GM23338 (cell line): Measurements from ENCODE around the gene DIDO1. TPM values are rescaled to one million over a fixed set of nuclear protein-coding genes. Genes with fewer than 3 reads are reported as not detected.
A peak's percentile ranks its signal among the peaks of the same experiment; 100 is the strongest.

Experiments
- ATAC-seq: fragments of 200-7000 bp; cut with Tn5 transposase; 3 replicates; pipeline ENCODE4 v1.9.1; 2020
- DNase-seq: peaks from one replicate; pipeline ENCODE4 v3.0.0-alpha.2; 2015; ENCODE audit warnings: low spot score
- H2AFZ ChIP-seq: fragments of 200-600 bp; sonication (generic); 2 replicates; pipeline ENCODE4 v1.8.0; 2016; ENCODE audit warnings: antibody characterized with exemption, mild to moderate bottlenecking, moderate library complexity
- H3F3A ChIP-seq: fragments of 200-600 bp; sonication (generic); replicated peaks from 2 replicates; pipeline ENCODE4 v1.8.0; 2017; ENCODE audit warnings: antibody characterized with exemption, mixed run types, low read depth
- H3K27ac ChIP-seq: fragments of 200-600 bp; sonication (generic); 2 replicates; pipeline ENCODE4 v1.6.1; 2016; ENCODE audit warnings: low read depth
- H3K27me3 ChIP-seq: fragments of 200-600 bp; sonication (generic); 2 replicates; pipeline ENCODE4 v1.8.0; 2016; ENCODE audit warnings: mild to moderate bottlenecking, mixed run types, moderate library complexity; ENCODE audit not compliant: insufficient read depth
- H3K36me3 ChIP-seq: fragments of 200-600 bp; sonication (generic); 2 replicates; pipeline ENCODE4 v1.8.0; 2016; ENCODE audit warnings: mild to moderate bottlenecking; ENCODE audit not compliant: insufficient read depth
- H3K4me1 ChIP-seq: fragments of 200-600 bp; sonication (generic); 2 replicates; pipeline ENCODE4 v1.8.0; 2016; ENCODE audit warnings: mild to moderate bottlenecking, moderate library complexity; ENCODE audit not compliant: insufficient read depth
- H3K4me2 ChIP-seq: fragments of 200-600 bp; sonication (generic); 2 replicates; pipeline ENCODE4 v1.7.1; 2017; ENCODE audit warnings: mixed run types
- H3K4me3 ChIP-seq: fragments of 200-600 bp; sonication (generic); 2 replicates; pipeline ENCODE4 v1.6.1; 2016; ENCODE audit warnings: mixed run types
- H3K79me2 ChIP-seq: fragments of 200-600 bp; sonication (generic); replicated peaks from 2 replicates; pipeline ENCODE4 v1.8.0; 2017; ENCODE audit warnings: mild to moderate bottlenecking; ENCODE audit not compliant: insufficient read depth
- H3K9me2 ChIP-seq: fragments of 200-600 bp; sonication (generic); 2 replicates; pipeline ENCODE4 v1.8.0; 2017; ENCODE audit not compliant: insufficient read depth
- H4K20me1 ChIP-seq: fragments of 200-600 bp; sonication (generic); replicated peaks from 2 replicates; pipeline ENCODE4 v1.8.0; 2017; ENCODE audit warnings: mild to moderate bottlenecking; ENCODE audit not compliant: insufficient read depth
- H3K27ac Mint-ChIP-seq: 2 replicates; pipeline ENCODE4 v1.8.0; 2020; ENCODE audit warnings: inconsistent platforms, mild to moderate bottlenecking, moderate library complexity, mixed read lengths
- H3K27me3 Mint-ChIP-seq: 3 replicates; pipeline ENCODE4 v1.8.0; 2022; ENCODE audit warnings: low read depth, mild to moderate bottlenecking, moderate library complexity, mixed read lengths, inconsistent platforms; ENCODE audit not compliant: insufficient read depth, poor library complexity
- H3K36me3 Mint-ChIP-seq: 3 replicates; pipeline ENCODE4 v1.8.0; 2021; ENCODE audit warnings: low read depth, mild to moderate bottlenecking, inconsistent platforms, moderate library complexity, mixed read lengths
- H3K4me1 Mint-ChIP-seq: 3 replicates; pipeline ENCODE4 v1.8.0; 2020; ENCODE audit warnings: mild to moderate bottlenecking, inconsistent platforms, mixed read lengths
- H3K4me3 Mint-ChIP-seq: 3 replicates; pipeline ENCODE4 v1.8.0; 2021; ENCODE audit warnings: moderate library complexity, mild to moderate bottlenecking, inconsistent platforms, mixed read lengths
- H3K9me3 Mint-ChIP-seq: 3 replicates; pipeline ENCODE4 v1.8.0; 2020; ENCODE audit warnings: moderate library complexity, mild to moderate bottlenecking, inconsistent platforms, mixed read lengths
- ETS1 ChIP-seq: IDR thresholded peaks from 2 replicates; pipeline ENCODE4 v1.6.1; 2016; ENCODE audit warnings: antibody characterized with exemption
- EZH2 ChIP-seq: fragments of 200-600 bp; sonication (generic); IDR thresholded peaks from one replicate; pipeline ENCODE4 v1.8.0; 2017; ENCODE audit warnings: antibody characterized with exemption, mild to moderate bottlenecking, low read depth; ENCODE audit not compliant: unreplicated experiment
- EZH2phosphoT487 ChIP-seq: fragments of 200-600 bp; sonication (generic); IDR thresholded peaks from one replicate; pipeline ENCODE4 v1.8.1; 2018; ENCODE audit warnings: antibody characterized with exemption; ENCODE audit not compliant: unreplicated experiment
- POLR2AphosphoS5 ChIP-seq: IDR thresholded peaks from 2 replicates; pipeline ENCODE4 v1.6.1; 2016; ENCODE audit warnings: antibody characterized with exemption, low read depth
- STAT1 ChIP-seq: IDR thresholded peaks from one replicate; pipeline ENCODE4 v1.6.1; 2016; ENCODE audit warnings: antibody characterized with exemption; ENCODE audit not compliant: unreplicated experiment
- ZNF331 ChIP-seq: fragments of 250-450 bp; sonication (Bioruptor Pico); IDR thresholded peaks from 2 replicates; pipeline ENCODE4 v1.5.0; 2020; ENCODE audit warnings: low read depth, mild to moderate bottlenecking, moderate library complexity
- ZNF462 ChIP-seq: fragments of 250-450 bp; sonication (Bioruptor Pico); IDR thresholded peaks from 2 replicates; pipeline ENCODE4 v1.5.0; 2020; ENCODE audit warnings: mild to moderate bottlenecking, moderate library complexity
- polyA plus RNA-seq: library from polyadenylated mRNA; unstranded; fragments of >200 nt; fragmentation: Nextera tagmentation; extraction: Ambion mirVana; gene quantifications from 2 replicates; pipeline ENCODE4 v1.2.1, GENCODE V29; 2016
- total RNA-seq: library from RNA; depleted of rRNA; stranded (reverse); fragments of >200 nt; shearing (Covaris generic); gene quantifications from 2 replicates; pipeline ENCODE4 v1.2.3, GENCODE V29; 2014
- TF ChIP-seq, protein P1 (sequence below), 2 experiments: fragments of 200-600 bp in 1 of 2; sonication (generic) in 1 of 2; conservative IDR thresholded peaks; 2 replicates each; pipeline versions ENCODE4 v1.5.1 to v1.6.1; 2016 to 2017; ENCODE audit warnings: antibody characterized with exemption in 2 of 2, low read depth in 2 of 2, mild to moderate bottlenecking in 2 of 2, moderate library complexity in 1 of 2

DIDO1 gene
- total and polyA plus RNA-seq, 2 experiments from 2014 or later = 72.4 to 162 TPM

DNA sequence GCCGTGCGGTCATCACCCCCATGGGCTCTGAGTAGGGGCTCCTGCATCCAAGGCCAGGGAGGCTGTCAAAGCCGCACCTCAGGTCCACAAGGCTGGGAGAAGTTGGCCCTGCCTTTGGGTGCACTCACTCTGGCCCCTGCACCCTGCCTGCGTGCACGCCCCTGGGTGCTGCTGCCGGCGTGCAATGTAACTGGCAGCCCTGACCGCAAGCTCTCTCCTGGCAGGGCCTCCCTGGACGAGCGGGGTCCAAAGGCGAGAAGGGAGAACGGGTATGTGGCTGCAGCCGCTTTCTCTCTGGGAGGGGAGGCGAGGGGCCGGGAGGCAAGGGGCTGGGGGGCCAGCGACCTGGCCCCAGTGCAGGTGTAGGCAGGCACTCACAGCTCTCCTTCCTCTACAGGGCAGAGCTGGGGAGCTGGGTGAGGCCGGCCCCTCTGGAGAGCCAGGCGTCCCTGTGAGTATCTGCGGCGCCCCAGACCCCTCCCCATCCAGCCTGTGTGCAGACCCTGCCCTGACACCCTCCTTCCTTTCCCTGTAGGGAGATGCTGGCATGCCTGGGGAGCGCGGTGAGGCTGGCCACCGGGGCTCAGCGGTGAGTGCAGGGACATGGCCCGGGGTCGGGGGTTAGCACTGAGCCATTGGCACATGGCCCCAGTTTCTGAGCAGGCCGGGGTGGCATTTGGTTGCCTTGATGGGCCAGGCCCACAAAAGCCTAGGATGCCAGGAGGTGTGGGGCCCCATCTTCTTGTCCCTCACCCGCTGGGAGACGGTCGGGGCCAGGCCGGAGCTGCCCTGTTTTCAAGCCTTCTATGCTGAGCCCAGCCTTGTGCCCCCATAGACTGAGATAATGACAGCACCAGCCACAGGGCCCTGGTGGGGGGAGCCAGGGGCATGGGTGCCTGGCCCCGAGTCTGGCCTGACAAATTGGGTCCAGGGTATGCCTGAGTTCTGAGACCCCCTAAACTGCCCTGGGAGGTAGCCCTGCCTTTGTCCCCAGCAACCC is 96.8 kb downstream of the DIDO1 start:
- no peak for ATAC-seq
- Mint-ChIP-seq H3K4me1 (peaks cover 16% of the 10 kb centered on the region), H3K9me3 (no peaks in the 10 kb centered on the region), H3K27me3 (peaks cover 9% of the 10 kb centered on the region), H3K36me3 (peaks cover 7% of the 10 kb centered on the region; the same call in 2 of the 3 replicates), H3K27ac (no peak overlapping the region; the same call in 1 of the 2 replicates), H3K4me3 (no peak overlapping the region)
- Histone ChIP-seq H3K4me3 (no peak overlapping the region), H4K20me1 (no peaks in the 10 kb centered on the region), H3K4me1 (peaks cover 2% of the 10 kb centered on the region; the same call in 1 of the 2 replicates), H3K36me3 (no peaks in the 10 kb centered on the region), H3K9me2 (no peaks in the 10 kb centered on the region), H2AFZ (no peak overlapping the region), H3F3A (peaks cover 2% of the 10 kb centered on the region; the same call in 1 of the 2 replicates), H3K79me2 (no peaks in the 10 kb centered on the region), H3K4me2 (no peak overlapping the region), H3K27ac (no peak overlapping the region), H3K27me3 (no peaks in the 10 kb centered on the region)
- TF ChIP-seq ETS1 (no peak), POLR2AphosphoS5 (0 out of 2 replicates have a peak, but pooled peaks have one; percentile 21)
- no peak for DNase-seq

DNA sequence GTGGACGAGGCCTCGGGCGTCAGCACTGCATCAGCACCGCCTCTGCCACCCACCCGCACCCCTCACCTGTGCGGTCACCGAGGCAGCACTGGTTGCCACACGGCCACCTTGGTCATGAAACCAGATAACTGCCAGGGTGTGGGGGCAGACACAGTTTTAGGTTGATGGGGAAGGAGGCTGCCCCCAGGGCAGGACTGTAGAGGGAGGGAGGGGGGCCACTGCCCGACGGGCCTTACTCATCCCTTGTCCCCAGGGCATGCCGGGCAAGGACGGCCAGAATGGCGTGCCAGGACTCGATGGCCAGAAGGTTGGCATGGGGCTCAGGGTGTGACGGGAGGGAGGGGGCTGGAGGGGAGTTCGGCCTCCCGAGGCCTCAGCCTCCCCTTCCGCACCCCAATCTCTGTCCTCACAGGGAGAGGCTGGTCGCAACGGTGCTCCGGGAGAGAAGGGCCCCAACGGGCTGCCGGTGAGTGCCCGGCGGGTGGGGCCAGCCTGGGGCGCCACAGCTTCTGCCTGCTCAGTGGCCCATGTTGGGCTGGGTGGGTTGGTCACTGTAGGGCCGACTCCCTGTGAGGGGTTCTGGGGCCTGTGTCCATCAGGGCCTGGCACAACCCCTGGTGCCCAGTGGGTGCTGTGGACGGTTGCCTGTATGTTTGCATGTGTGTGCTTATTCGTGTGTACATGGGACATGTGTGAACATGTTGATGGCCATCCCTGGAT is 97.6 kb downstream of the DIDO1 start:
- Mint-ChIP-seq H3K27ac (no peak overlapping the region; the same call in 1 of the 2 replicates), H3K36me3 (peaks cover 4% of the 10 kb centered on the region; the same call in 2 of the 3 replicates), H3K9me3 (no peaks in the 10 kb centered on the region), H3K4me3 (no peak overlapping the region), H3K4me1 (peaks cover 16% of the 10 kb centered on the region), H3K27me3 (peaks cover 9% of the 10 kb centered on the region)
- peaks cover 2% of the 10 kb centered on the region; the same call in 1 of the 2 replicates for H3F3A ChIP-seq
- DNase-seq (no peak), ATAC-seq (no peak)
- no peak overlapping the region for H3K4me3 ChIP-seq
- no peaks in the 10 kb centered on the region for H3K79me2 ChIP-seq
- no peaks in the 10 kb centered on the region for H3K36me3 ChIP-seq
- no peak overlapping the region for H2AFZ ChIP-seq
- no peaks in the 10 kb centered on the region for H4K20me1 ChIP-seq
- no peaks in the 10 kb centered on the region for H3K9me2 ChIP-seq
- no peak overlapping the region for H3K27ac ChIP-seq
- no peaks in the 10 kb centered on the region for H3K27me3 ChIP-seq
- H3K4me1 ChIP-seq = peaks cover 2% of the 10 kb centered on the region; the same call in 1 of the 2 replicates
- H3K4me2 ChIP-seq = no peak overlapping the region
- no peak for TF ChIP-seq EZH2
- TF ChIP-seq ZNF462 (CRISPR knock-in tag) = no peak
- TF ChIP-seq, protein P1, sequence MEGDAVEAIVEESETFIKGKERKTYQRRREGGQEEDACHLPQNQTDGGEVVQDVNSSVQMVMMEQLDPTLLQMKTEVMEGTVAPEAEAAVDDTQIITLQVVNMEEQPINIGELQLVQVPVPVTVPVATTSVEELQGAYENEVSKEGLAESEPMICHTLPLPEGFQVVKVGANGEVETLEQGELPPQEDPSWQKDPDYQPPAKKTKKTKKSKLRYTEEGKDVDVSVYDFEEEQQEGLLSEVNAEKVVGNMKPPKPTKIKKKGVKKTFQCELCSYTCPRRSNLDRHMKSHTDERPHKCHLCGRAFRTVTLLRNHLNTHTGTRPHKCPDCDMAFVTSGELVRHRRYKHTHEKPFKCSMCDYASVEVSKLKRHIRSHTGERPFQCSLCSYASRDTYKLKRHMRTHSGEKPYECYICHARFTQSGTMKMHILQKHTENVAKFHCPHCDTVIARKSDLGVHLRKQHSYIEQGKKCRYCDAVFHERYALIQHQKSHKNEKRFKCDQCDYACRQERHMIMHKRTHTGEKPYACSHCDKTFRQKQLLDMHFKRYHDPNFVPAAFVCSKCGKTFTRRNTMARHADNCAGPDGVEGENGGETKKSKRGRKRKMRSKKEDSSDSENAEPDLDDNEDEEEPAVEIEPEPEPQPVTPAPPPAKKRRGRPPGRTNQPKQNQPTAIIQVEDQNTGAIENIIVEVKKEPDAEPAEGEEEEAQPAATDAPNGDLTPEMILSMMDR (conservative IDR thresholded peaks at IDR 0.05; ENCODE audit: low read depth in 2 of 2) = no peak
- TF ChIP-seq STAT1 = no peak
- no peak for TF ChIP-seq ZNF331 (CRISPR knock-in tag)
- no peak for TF ChIP-seq EZH2phosphoT487
- no peak for TF ChIP-seq POLR2AphosphoS5
